OCI-LY7 (cell line): Measurements from ENCODE around the gene HINT3.
"Not testable (repeated sequence)": the region's sequence is repeated elsewhere in the genome, so short reads cannot be mapped to it uniquely, and the experiment has no call there.

Experiments
- CTCF ChIP-seq: fragments of 200-600 bp; sonication (generic); conservative IDR thresholded peaks from 2 replicates; pipeline ENCODE4 v1.5.1; 2014; ENCODE audit warnings: mild to moderate bottlenecking, antibody characterized with exemption, low read length, moderate library complexity, mixed read lengths
- EZH2phosphoT487 ChIP-seq: fragments of 200-600 bp; sonication (generic); IDR thresholded peaks from 2 replicates; pipeline ENCODE4 v1.6.1; 2018; ENCODE audit warnings: low read depth, borderline replicate concordance, mild to moderate bottlenecking, mixed run types, antibody characterized with exemption, low read length, moderate library complexity, mixed read lengths

- TF ChIP-seq CTCF, EZH2phosphoT487: not testable (repeated sequence)
These were observed 44.1 kb upstream of the HINT3 start for GRCh38 chr6:125912430-125912829.
